ENCODE measurements around the gene RBPJ. TPM values are rescaled to one million over a fixed set of nuclear protein-coding genes. Genes with fewer than 3 reads are reported as not detected.
A peak's percentile ranks its signal among the peaks of the same experiment; 100 is the strongest.

RBPJ gene
- total RNA-seq, 2 donors from 2014 or later, result 41.7 to 98.2 TPM

GRCh38 chr4:26372525-26373172, 51.8 kb downstream of the RBPJ start:
- no peaks in the 10 kb centered on the region for H3K27me3 ChIP-seq
- intact Hi-C loops (cut with DNase I), result no loop called here
- no peak overlapping the region for H3K4me3 ChIP-seq
- H3K4me1 ChIP-seq, result peaks cover 2% of the 10 kb centered on the region
- peak; percentile 33 for DNase-seq
- H3K9ac ChIP-seq (ENCODE audit: low read depth in 2 of 2, low read length in 2 of 2), result no peak overlapping the region
- no peak overlapping the region for H3K27ac ChIP-seq
- H3K9me3 ChIP-seq, result no peaks in the 10 kb centered on the region
- TF ChIP-seq CTCF (IDR thresholded peaks at IDR 0.05), result no peak
- H3K36me3 ChIP-seq, result no peaks in the 10 kb centered on the region

GRCh38 chr4:26375551-26375950, 54.7 kb downstream of the RBPJ start:
- Histone ChIP-seq H3K27me3 (no peaks in the 10 kb centered on the region), H3K4me1 (peaks cover 2% of the 10 kb centered on the region), H3K27ac (no peak overlapping the region), H3K4me3 (no peak overlapping the region), H3K36me3 (no peaks in the 10 kb centered on the region), H3K9me3 (no peaks in the 10 kb centered on the region), H3K9ac (ENCODE audit: low read depth in 2 of 2, low read length in 2 of 2) (no peak overlapping the region)
- TF ChIP-seq CTCF (IDR thresholded peaks at IDR 0.05), result no peak
- intact Hi-C loops (cut with DNase I), result no loop called here
- no peak for DNase-seq

- Histone ChIP-seq H3K27me3 (no peaks in the 10 kb centered on the region), H3K4me1 (peaks cover 2% of the 10 kb centered on the region), H3K4me3 (no peak overlapping the region), H3K9me3 (no peaks in the 10 kb centered on the region), H3K36me3 (no peaks in the 10 kb centered on the region), H3K27ac (no peak overlapping the region), H3K9ac (ENCODE audit: low read depth in 2 of 2, low read length in 2 of 2) (no peak overlapping the region)
- intact Hi-C loops (cut with DNase I), result no loop called here
- no peak for TF ChIP-seq CTCF (IDR thresholded peaks at IDR 0.05)
- no peak for DNase-seq
Observed at GRCh38 chr4:26377328-26378311, 56.8 kb downstream of the RBPJ start.

GRCh38 chr4:26379837-26380236, 59.0 kb downstream of the RBPJ start:
- DNase-seq, result no peak

More at GRCh38 chr4:26379837-26380236, 59.0 kb downstream of the RBPJ start:
- Histone ChIP-seq H3K27ac (no peak overlapping the region), H3K4me3 (no peak overlapping the region), H3K9ac (ENCODE audit: low read depth in 2 of 2, low read length in 2 of 2) (no peak overlapping the region), H3K9me3 (no peaks in the 10 kb centered on the region), H3K36me3 (no peaks in the 10 kb centered on the region), H3K4me1 (no peaks in the 10 kb centered on the region), H3K27me3 (no peaks in the 10 kb centered on the region)
- intact Hi-C loops (cut with DNase I), result no loop called here
- TF ChIP-seq CTCF (IDR thresholded peaks at IDR 0.05), result no peak
